GM12872 (cell line): ENCODE data around the gene FGF9.
A peak's percentile ranks its signal among the peaks of the same experiment; 100 is the strongest.

ENCODE experiments used
- CTCF ChIP-seq: IDR thresholded peaks from 3 replicates; pipeline ENCODE4 v1.5.1; 2011; ENCODE audit warnings: low read depth, mild to moderate bottlenecking, low read length, moderate library complexity; ENCODE audit not compliant: insufficient read depth

Gene FGF9

GRCh38 chr13:21675095-21675991, 4.5 kb downstream of the FGF9 start:
- TF ChIP-seq CTCF: no peak

- peak; percentile 40; the same call in 2 of the 3 replicates for TF ChIP-seq CTCF
Observed at GRCh38 chr13:21676611-21677021, 5.7 kb downstream of the FGF9 start.

- no peak for TF ChIP-seq CTCF
Observed at GRCh38 chr13:21677075-21677623, 6.3 kb downstream of the FGF9 start.

- TF ChIP-seq CTCF: no peak
Observed at GRCh38 chr13:21683034-21683733, 12.3 kb downstream of the FGF9 start.

- no peak for TF ChIP-seq CTCF
Observed at GRCh38 chr13:21684576-21684975, 13.7 kb downstream of the FGF9 start.

- TF ChIP-seq CTCF: no peak
Observed at GRCh38 chr13:21685485-21686064, 14.7 kb downstream of the FGF9 start.
